Gastrocnemius medialis (tissue), 4 donors: Measurements from ENCODE around the gene PARN. TPM values are rescaled to one million over a fixed set of nuclear protein-coding genes. Genes with fewer than 3 reads are reported as not detected.

Source experiments
- ATAC-seq, 2 donors: fragments of 150-250 bp; one replicate each; pipeline ENCODE4 v1.9.1; 2016
- DNase-seq, 2 donors: peaks; one replicate each; pipeline ENCODE4 v3.0.0-alpha.2; 2019
- H3K27ac ChIP-seq, 4 donors: fragments of 200-600 bp; sonication (generic); 1 replicate in 1 of 4; 2 replicates in 3 of 4; pipeline ENCODE4 v1.5.1; 2016 to 2018; ENCODE audit warnings: mild to moderate bottlenecking in 2 of 4, moderate library complexity in 1 of 4
- H3K27me3 ChIP-seq, 3 donors: fragments of 200-600 bp; sonication (generic) in 2 of 3; 1 replicate in 1 of 3; 2 replicates in 2 of 3; pipeline versions ENCODE4 v1.5.1 to v1.6.0; 2016 to 2019; ENCODE audit warnings: mild to moderate bottlenecking in 1 of 3, moderate library complexity in 1 of 3
- H3K36me3 ChIP-seq, 2 donors: fragments of 200-600 bp; sonication (generic) in 1 of 2; one replicate each; pipeline ENCODE4 v1.5.1; 2017 to 2018
- H3K4me1 ChIP-seq, 2 donors: fragments of 200-600 bp; sonication (generic) in 1 of 2; one replicate each; pipeline ENCODE4 v1.5.1; 2016 to 2017; ENCODE audit warnings: mild to moderate bottlenecking in 2 of 2
- H3K4me3 ChIP-seq, 4 donors: fragments of 200-600 bp; sonication (generic) in 3 of 4; 1 replicate in 1 of 4; 2 replicates in 3 of 4; pipeline ENCODE4 v1.5.1; 2016 to 2019; ENCODE audit warnings: mild to moderate bottlenecking in 2 of 4
- H3K9me3 ChIP-seq, 3 donors: fragments of 200-600 bp; sonication (generic) in 2 of 3; 1 replicate in 1 of 3; 2 replicates in 2 of 3; pipeline ENCODE4 v1.5.1; 2016 to 2019
- POLR2A ChIP-seq, 2 donors: fragments of 450-650 bp; IDR thresholded peaks; one replicate each; pipeline ENCODE4 v1.6.1; 2017; ENCODE audit warnings: antibody characterized with exemption in 2 of 2, mild to moderate bottlenecking in 2 of 2, moderate library complexity in 2 of 2
- in situ Hi-C, 4 donors: fragments of 200-750 bp; cut with MboI; loops; one replicate each; pipeline versions ENCODE4 v1.15.0 to v1.8.0; 2017; ENCODE audit warnings: low sequenced_read_pairs in 4 of 4
- intact Hi-C: fragments of 100-400 bp; cut with DNase I; formaldehyde crosslinking; loops from one replicate; pipeline ENCODE4 v1.15.1; 2023; ENCODE audit warnings: low total_unique reads
- total RNA-seq, 4 donors: library from RNA; depleted of rRNA; stranded (reverse); fragments of >200 nt; gene quantifications; one replicate each; pipeline versions ENCODE4 v1.1.0 to v1.2.3, GENCODE V29; 2016
- TF ChIP-seq, protein P1 (sequence below), 5 experiments: fragments of 450-650 bp in 3 of 5; fragments of 200-600 bp in 2 of 5; sonication (generic) in 2 of 5; IDR thresholded peaks in 4 of 5; conservative IDR thresholded peaks in 1 of 5; 1 replicate in 4 of 5; 2 replicates in 1 of 5; pipeline ENCODE4 v1.5.1; 2016 to 2019; ENCODE audit warnings: antibody characterized with exemption in 5 of 5, mild to moderate bottlenecking in 3 of 5, moderate library complexity in 3 of 5

PARN gene
- total RNA-seq, 4 donors from 2014 or later, result 18.8 to 44.9 (median 31.2) TPM

- Histone ChIP-seq H3K4me1 (peaks cover 7 to 15% of the 10 kb centered on the region in 2 donors), H3K4me3 (no peak overlapping the region), H3K27ac (no peak overlapping the region), H3K9me3 (no peaks in the 10 kb centered on the region), H3K27me3 (no peaks in the 10 kb centered on the region), H3K36me3 (no peaks in the 10 kb centered on the region)
- in situ Hi-C loops, result no loop called here
- intact Hi-C loops, result no loop called here
- no peak for TF ChIP-seq POLR2A (IDR thresholded peaks at IDR 0.05)
- TF ChIP-seq, protein P1, sequence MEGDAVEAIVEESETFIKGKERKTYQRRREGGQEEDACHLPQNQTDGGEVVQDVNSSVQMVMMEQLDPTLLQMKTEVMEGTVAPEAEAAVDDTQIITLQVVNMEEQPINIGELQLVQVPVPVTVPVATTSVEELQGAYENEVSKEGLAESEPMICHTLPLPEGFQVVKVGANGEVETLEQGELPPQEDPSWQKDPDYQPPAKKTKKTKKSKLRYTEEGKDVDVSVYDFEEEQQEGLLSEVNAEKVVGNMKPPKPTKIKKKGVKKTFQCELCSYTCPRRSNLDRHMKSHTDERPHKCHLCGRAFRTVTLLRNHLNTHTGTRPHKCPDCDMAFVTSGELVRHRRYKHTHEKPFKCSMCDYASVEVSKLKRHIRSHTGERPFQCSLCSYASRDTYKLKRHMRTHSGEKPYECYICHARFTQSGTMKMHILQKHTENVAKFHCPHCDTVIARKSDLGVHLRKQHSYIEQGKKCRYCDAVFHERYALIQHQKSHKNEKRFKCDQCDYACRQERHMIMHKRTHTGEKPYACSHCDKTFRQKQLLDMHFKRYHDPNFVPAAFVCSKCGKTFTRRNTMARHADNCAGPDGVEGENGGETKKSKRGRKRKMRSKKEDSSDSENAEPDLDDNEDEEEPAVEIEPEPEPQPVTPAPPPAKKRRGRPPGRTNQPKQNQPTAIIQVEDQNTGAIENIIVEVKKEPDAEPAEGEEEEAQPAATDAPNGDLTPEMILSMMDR (IDR thresholded peaks at IDR 0.05 in 4 of 5, conservative IDR thresholded peaks at IDR 0.05 in 1 of 5), result no peak
- ATAC-seq, result no peak
- DNase-seq, result no peak
These were observed 64.4 kb downstream of the PARN start for GRCh38 chr16:14565688-14566025.

DNA sequence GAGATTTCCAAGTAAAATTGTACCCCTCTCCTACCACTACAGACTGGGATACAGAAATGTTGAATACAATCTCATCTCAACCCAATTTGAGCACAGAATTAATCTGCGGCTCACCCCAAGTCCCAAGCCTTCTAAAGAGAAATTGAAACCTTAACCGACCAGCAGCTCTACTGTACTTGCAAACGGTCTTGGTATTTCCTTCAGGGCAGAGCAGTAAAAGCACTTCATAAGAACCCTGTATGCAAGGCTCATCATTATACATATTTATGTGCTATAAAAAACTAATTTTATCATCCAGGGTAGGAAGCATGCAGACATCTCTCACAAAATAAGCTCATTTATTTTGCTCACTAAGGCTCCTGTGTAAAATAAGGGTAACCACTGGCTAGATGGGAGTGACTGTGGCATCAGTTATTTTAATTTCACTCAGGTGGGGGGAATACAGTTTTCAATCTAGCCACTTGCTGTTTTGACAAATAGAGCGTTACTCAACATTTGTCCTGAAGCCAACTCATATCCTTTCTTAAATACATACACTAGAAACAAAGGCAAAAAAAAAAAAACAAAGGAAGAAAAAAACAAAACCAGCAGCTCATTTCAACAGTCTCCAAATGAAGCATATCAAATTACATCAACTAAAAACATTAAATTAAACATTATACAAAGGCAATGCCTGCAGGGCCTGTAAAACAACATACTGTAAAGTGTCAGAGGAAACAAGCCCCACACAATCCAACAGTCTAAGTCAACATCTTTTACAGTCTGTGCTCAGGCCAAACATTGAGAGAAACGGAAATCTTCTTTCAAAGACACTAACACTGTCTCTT is 65.0 kb downstream of the PARN start:
- in situ Hi-C loops (no loop called here), intact Hi-C loops (no loop called here)
- Histone ChIP-seq H3K27me3 (no peaks in the 10 kb centered on the region), H3K4me3 (no peak overlapping the region), H3K27ac (peak overlapping the region in 1 of 4 donors; percentile 3), H3K9me3 (no peaks in the 10 kb centered on the region), H3K36me3 (no peaks in the 10 kb centered on the region), H3K4me1 (peaks cover 7 to 19% of the 10 kb centered on the region in 2 donors)
- DNase-seq, result no peak
- ATAC-seq, result no peak
- TF ChIP-seq POLR2A (IDR thresholded peaks at IDR 0.05), result no peak
- TF ChIP-seq, protein P1 (IDR thresholded peaks at IDR 0.05 in 4 of 5, conservative IDR thresholded peaks at IDR 0.05 in 1 of 5), result no peak

DNA sequence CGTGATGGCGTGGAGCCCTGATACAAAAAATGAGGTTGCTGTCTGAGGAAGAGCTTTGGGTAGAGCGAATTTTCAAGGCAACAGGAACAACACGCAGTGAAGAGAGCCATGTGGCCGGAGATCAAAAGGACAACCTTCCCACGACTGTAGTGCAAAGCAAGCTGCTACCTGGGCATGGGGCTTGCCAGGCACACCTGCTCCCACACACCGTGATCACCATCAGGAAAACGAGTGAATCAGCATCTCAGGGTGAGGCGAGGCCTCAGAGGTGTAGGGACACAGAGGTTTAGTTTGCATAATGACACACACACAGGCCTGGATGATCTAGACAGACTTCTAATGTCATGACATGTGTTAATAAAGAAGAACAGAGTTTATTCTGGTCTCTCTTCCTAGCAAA is 65.7 kb downstream of the PARN start:
- H3K4me1 ChIP-seq, result peaks cover 10 to 22% of the 10 kb centered on the region in 2 donors
- ATAC-seq (no peak), DNase-seq (no peak)
- no peaks in the 10 kb centered on the region for H3K9me3 ChIP-seq
- intact Hi-C loops (no loop called here), in situ Hi-C loops (no loop called here)
- H3K4me3 ChIP-seq, result no peak overlapping the region
- peak overlapping the region in 1 of 4 donors; percentile 5 for H3K27ac ChIP-seq
- no peak for TF ChIP-seq POLR2A (IDR thresholded peaks at IDR 0.05)
- TF ChIP-seq, protein P1 (IDR thresholded peaks at IDR 0.05 in 4 of 5, conservative IDR thresholded peaks at IDR 0.05 in 1 of 5), result no peak
- H3K36me3 ChIP-seq, result no peaks in the 10 kb centered on the region
- H3K27me3 ChIP-seq, result no peaks in the 10 kb centered on the region

- ATAC-seq (peak; percentile 59 to 80), DNase-seq (peak in 1 of 2 donors; percentile 56)
These were observed 67.2 kb downstream of the PARN start for GRCh38 chr16:14562691-14563491.

More at GRCh38 chr16:14562691-14563491, 67.2 kb downstream of the PARN start:
- H3K4me1 ChIP-seq, result peaks cover 10 to 22% of the 10 kb centered on the region in 2 donors
- intact Hi-C loops, result no loop called here
- H3K36me3 ChIP-seq, result no peaks in the 10 kb centered on the region
- in situ Hi-C loops, result no loop called here
- no peaks in the 10 kb centered on the region for H3K27me3 ChIP-seq
- peak overlapping the region in 1 of 4 donors; percentile 7 for H3K27ac ChIP-seq
- no peaks in the 10 kb centered on the region for H3K9me3 ChIP-seq
- H3K4me3 ChIP-seq, result no peak overlapping the region
- no peak for TF ChIP-seq POLR2A (IDR thresholded peaks at IDR 0.05)
- TF ChIP-seq, protein P1 (IDR thresholded peaks at IDR 0.05 in 4 of 5, conservative IDR thresholded peaks at IDR 0.05 in 1 of 5), result peak in 2 of 5 experiments; percentile 12 to 26
